Liver (tissue), 9 donors: ENCODE data around the gene TMA16. TPM values are rescaled to one million over a fixed set of nuclear protein-coding genes. Genes with fewer than 3 reads are reported as not detected.

Experiments
- DNase-seq: peaks from one replicate; pipeline ENCODE4 v3.0.0-alpha.2; 2017; ENCODE audit warnings: low spot score
- H3K27ac ChIP-seq, 2 donors: one replicate each; pipeline ENCODE4 v1.7.0; 2013; ENCODE audit warnings: inconsistent platforms in 2 of 2, low read length in 2 of 2, control low read depth in 1 of 2, low read depth in 1 of 2, mild to moderate bottlenecking in 1 of 2
- H3K27me3 ChIP-seq, 4 donors: one replicate each; pipeline versions ENCODE4 v1.6.1 to v1.7.0; 2013; ENCODE audit warnings: low read length in 3 of 4, inconsistent platforms in 1 of 4, mild to moderate bottlenecking in 1 of 4, moderate library complexity in 1 of 4; ENCODE audit not compliant: control insufficient read depth in 4 of 4, insufficient read depth in 4 of 4
- H3K36me3 ChIP-seq, 4 donors: one replicate each; pipeline versions ENCODE4 v1.6.1 to v1.7.0; 2013; ENCODE audit warnings: low read length in 3 of 4, mild to moderate bottlenecking in 3 of 4, low read depth in 1 of 4, moderate library complexity in 1 of 4; ENCODE audit not compliant: control insufficient read depth in 4 of 4, insufficient read depth in 3 of 4
- H3K4me1 ChIP-seq, 4 donors: one replicate each; pipeline versions ENCODE4 v1.6.1 to v1.7.0; 2013; ENCODE audit warnings: low read length in 3 of 4, mild to moderate bottlenecking in 3 of 4, moderate library complexity in 1 of 4; ENCODE audit not compliant: control insufficient read depth in 4 of 4, insufficient read depth in 4 of 4
- H3K4me3 ChIP-seq, 3 donors: one replicate each; pipeline versions ENCODE4 v1.6.1 to v1.7.0; 2013; ENCODE audit warnings: low read length in 3 of 3, control low read depth in 1 of 3, low read depth in 1 of 3, mild to moderate bottlenecking in 1 of 3
- H3K9ac ChIP-seq, 2 donors: one replicate each; pipeline ENCODE4 v1.7.0; 2013; ENCODE audit warnings: low read length in 2 of 2, mild to moderate bottlenecking in 2 of 2, moderate library complexity in 2 of 2, control low read depth in 1 of 2, low read depth in 1 of 2
- H3K9me3 ChIP-seq, 4 donors: one replicate each; pipeline versions ENCODE4 v1.6.1 to v1.7.0; 2013; ENCODE audit warnings: low read length in 3 of 4; ENCODE audit not compliant: control insufficient read depth in 4 of 4
- ATF3 ChIP-seq: IDR thresholded peaks from 2 replicates; pipeline ENCODE4 v1.6.1; 2016; ENCODE audit warnings: antibody characterized with exemption
- CTCF ChIP-seq: fragments of 150-350 bp; IDR thresholded peaks from 2 replicates; pipeline ENCODE4 v1.5.1; 2017; ENCODE audit warnings: improper control_type of control experiment, low read depth, low read length; ENCODE audit not compliant: missing input control
- EGR1 ChIP-seq, 2 donors: IDR thresholded peaks; 2 replicates each; pipeline ENCODE4 v1.6.1; 2016 to 2018; ENCODE audit warnings: antibody characterized with exemption in 2 of 2, low read depth in 2 of 2
- FOXA1 ChIP-seq: IDR thresholded peaks from 2 replicates; pipeline ENCODE4 v1.6.1; 2016; ENCODE audit warnings: antibody characterized with exemption
- FOXA2 ChIP-seq: IDR thresholded peaks from 2 replicates; pipeline ENCODE4 v1.6.1; 2016; ENCODE audit warnings: antibody characterized with exemption
- GABPA ChIP-seq, 2 donors: IDR thresholded peaks in 1 of 2; conservative IDR thresholded peaks in 1 of 2; 2 replicates each; pipeline ENCODE4 v1.6.1; 2016; ENCODE audit warnings: antibody characterized with exemption in 2 of 2, mild to moderate bottlenecking in 1 of 2, moderate library complexity in 1 of 2
- HNF4A ChIP-seq, 2 donors: conservative IDR thresholded peaks; 2 replicates each; pipeline ENCODE4 v1.6.1; 2016; ENCODE audit warnings: antibody characterized with exemption in 2 of 2, mild to moderate bottlenecking in 2 of 2
- HNF4G ChIP-seq: IDR thresholded peaks from 2 replicates; pipeline ENCODE4 v1.6.1; 2016; ENCODE audit warnings: antibody characterized with exemption
- JUND ChIP-seq, 2 donors: IDR thresholded peaks; 2 replicates each; pipeline ENCODE4 v1.6.1; 2016; ENCODE audit warnings: antibody characterized with exemption in 2 of 2
- MAX ChIP-seq: IDR thresholded peaks from 2 replicates; pipeline ENCODE4 v1.6.1; 2016; ENCODE audit warnings: antibody characterized with exemption
- NR2F2 ChIP-seq: IDR thresholded peaks from 2 replicates; pipeline ENCODE4 v1.6.1; 2016; ENCODE audit warnings: antibody characterized with exemption
- RAD21 ChIP-seq, 2 donors: IDR thresholded peaks; 2 replicates each; pipeline ENCODE4 v1.6.1; 2016; ENCODE audit warnings: antibody characterized with exemption in 2 of 2, mild to moderate bottlenecking in 2 of 2
- RXRA ChIP-seq, 2 donors: IDR thresholded peaks; 2 replicates each; pipeline ENCODE4 v1.6.1; 2017 to 2018; ENCODE audit warnings: antibody characterized with exemption in 2 of 2, mild to moderate bottlenecking in 1 of 2
- SP1 ChIP-seq: IDR thresholded peaks from 2 replicates; pipeline ENCODE4 v1.6.1; 2018; ENCODE audit warnings: antibody characterized with exemption, mild to moderate bottlenecking
- TAF1 ChIP-seq: conservative IDR thresholded peaks from 2 replicates; pipeline ENCODE4 v1.6.1; 2016; ENCODE audit warnings: antibody characterized with exemption, mild to moderate bottlenecking
- YY1 ChIP-seq: IDR thresholded peaks from 2 replicates; pipeline ENCODE4 v1.6.1; 2016; ENCODE audit warnings: antibody characterized with exemption, mild to moderate bottlenecking
- ZBTB33 ChIP-seq: IDR thresholded peaks from 2 replicates; pipeline ENCODE4 v1.6.1; 2016; ENCODE audit warnings: antibody characterized with exemption
- WGBS: extraction: QIAGEN DNeasy Blood & Tissue Kit; methylation state at CpG from one replicate; pipeline ENCODE4 v1.1.7; 2013; 5-methylcytosine and 5-hydroxymethylcytosine counted together
- polyA plus RNA-seq, 2 donors: library from polyadenylated mRNA; stranded (reverse) in 1 of 2; unstranded in 1 of 2; fragments of 200-250 nt in 1 of 2; fragments of >200 nt in 1 of 2; fragmentation: Nextera tagmentation in 1 of 2; extraction: Ambion mirVana in 1 of 2; gene quantifications; one replicate each; pipeline versions ENCODE4 v1.2.1 to v1.2.3, GENCODE V29; 2013 to 2015
- total RNA-seq, 2 donors: library from RNA; depleted of rRNA; stranded (reverse); fragments of >200 nt; gene quantifications; one replicate each; pipeline ENCODE4 v1.2.3, GENCODE V29; 2014
- donor health status: healthy.
- donor health status: healthy.
- donor health status: healthy.
- donor health status: healthy.
- donor health status: healthy.

TMA16 gene
- total and polyA plus RNA-seq, 4 donors = 7.5 to 11.1 (median 9.6) TPM

- H3K9ac ChIP-seq = peak overlapping the region; percentile 18 to 40
- H3K9me3 ChIP-seq = no peaks in the 10 kb centered on the region
- peak overlapping the region; percentile 68 to 99 (median 96) for H3K4me3 ChIP-seq
- no peaks in the 10 kb centered on the region for H3K27me3 ChIP-seq
- WGBS = 51% methylated on average over 28 of the region's 28 CpGs
- no peaks in the 10 kb centered on the region for H3K36me3 ChIP-seq
- peaks cover 0 to 6% (median 3%) of the 10 kb centered on the region in 4 donors for H3K4me1 ChIP-seq
- peak overlapping the region; percentile 91 to 94 for H3K27ac ChIP-seq
- no peak for DNase-seq
- TF ChIP-seq TAF1 (no peak), MAX (no peak), JUND (IDR thresholded peaks at IDR 0.05) (no peak), NR2F2 (no peak), ZBTB33 (no peak), EGR1 (IDR thresholded peaks at IDR 0.05; ENCODE audit: low read depth in 2 of 2) (no peak), GABPA (IDR thresholded peaks at IDR 0.05 in 1 of 2, conservative IDR thresholded peaks at IDR 0.05 in 1 of 2) (no peak), RAD21 (IDR thresholded peaks at IDR 0.05) (no peak), FOXA2 (no peak), SP1 (no peak)
Measured at GRCh38 chr4:163493643-163494359, 689 bp upstream of the TMA16 start.

GRCh38 chr4:163495900-163496299 lies 1.4 kb downstream of the TMA16 start:
- DNase-seq = no peak
- Histone ChIP-seq H3K9ac (peak overlapping the region in 1 of 2 donors; percentile 90), H3K9me3 (no peaks in the 10 kb centered on the region), H3K27ac (no peak overlapping the region), H3K4me1 (peaks cover 0 to 6% (median 4%) of the 10 kb centered on the region in 4 donors), H3K4me3 (no peak overlapping the region), H3K27me3 (no peaks in the 10 kb centered on the region), H3K36me3 (no peaks in the 10 kb centered on the region)
- TF ChIP-seq GABPA (IDR thresholded peaks at IDR 0.05 in 1 of 2, conservative IDR thresholded peaks at IDR 0.05 in 1 of 2) (no peak), EGR1 (IDR thresholded peaks at IDR 0.05; ENCODE audit: low read depth in 2 of 2) (no peak), MAX (no peak), JUND (IDR thresholded peaks at IDR 0.05) (no peak), YY1 (no peak), FOXA1 (no peak), CTCF (no peak), NR2F2 (no peak), FOXA2 (no peak), HNF4A (conservative IDR thresholded peaks at IDR 0.05) (no peak), HNF4G (no peak), ATF3 (no peak), RXRA (IDR thresholded peaks at IDR 0.05) (no peak), TAF1 (no peak), ZBTB33 (no peak), SP1 (no peak), RAD21 (IDR thresholded peaks at IDR 0.05) (no peak)
- WGBS = 17% methylated on average over 1 of the region's 1 CpG
